IPS-11a (cell line): ENCODE measurements around the gene GLMN.

Experiments used
- H3K4me3 ChIP-seq: one replicate; pipeline ENCODE4 v1.5.1; 2013; ENCODE audit warnings: low read depth, low read length, control low read depth

Gene GLMN

GRCh38 chr1:92298573-92299476 is at the start of gene GLMN, which contains the start of gene RPAP2:
Gene GLMN (minus strand): TSS chr1:92298987. CDS start chr1:92297999, 988 bp downstream.
Gene RPAP2 (plus strand): TSS chr1:92299059. CDS start chr1:92299074, 15 bp downstream.
- H3K4me3 ChIP-seq = peak within 1 kb of the TSS; percentile 91

- H3K4me3 ChIP-seq = no peak overlapping the region
These were observed 48.3 kb upstream of the GLMN start for GRCh38 chr1:92346866-92347640.

GRCh38 chr1:92343061-92343460 is 44.3 kb upstream of the GLMN start:
- no peak overlapping the region for H3K4me3 ChIP-seq

- H3K4me3 ChIP-seq = no peak overlapping the region
These were observed 43.6 kb upstream of the GLMN start for GRCh38 chr1:92342401-92342800.

- H3K4me3 ChIP-seq = no peak overlapping the region
These were observed 41.4 kb upstream of the GLMN start for GRCh38 chr1:92340154-92340553.

- H3K4me3 ChIP-seq = no peak overlapping the region
These were observed 34.9 kb upstream of the GLMN start for GRCh38 chr1:92333668-92334067.

GRCh38 chr1:92329347-92330129 is 30.8 kb upstream of the GLMN start:
- no peak overlapping the region for H3K4me3 ChIP-seq

- no peak overlapping the region for H3K4me3 ChIP-seq
These were observed 29.0 kb upstream of the GLMN start for GRCh38 chr1:92327794-92328193.

- H3K4me3 ChIP-seq = no peak overlapping the region
These were observed 27.9 kb upstream of the GLMN start for GRCh38 chr1:92326681-92327080.

- no peak overlapping the region for H3K4me3 ChIP-seq
These were observed 26.0 kb upstream of the GLMN start for GRCh38 chr1:92324784-92325183.

- no peak overlapping the region for H3K4me3 ChIP-seq
These were observed 25.0 kb upstream of the GLMN start for GRCh38 chr1:92323473-92324453.

- no peak overlapping the region for H3K4me3 ChIP-seq
These were observed 19.2 kb upstream of the GLMN start for GRCh38 chr1:92317836-92318493.

GRCh38 chr1:92315766-92316599 is 17.2 kb upstream of the GLMN start:
- H3K4me3 ChIP-seq = no peak overlapping the region

GRCh38 chr1:92314024-92314423 is 15.2 kb upstream of the GLMN start:
- H3K4me3 ChIP-seq = no peak overlapping the region

GRCh38 chr1:92310185-92310597 is 11.4 kb upstream of the GLMN start:
- no peak overlapping the region for H3K4me3 ChIP-seq

- H3K4me3 ChIP-seq = no peak overlapping the region
These were observed 9.2 kb upstream of the GLMN start for GRCh38 chr1:92307980-92308379.

GRCh38 chr1:92306020-92306419 is 7.2 kb upstream of the GLMN start:
- no peak overlapping the region for H3K4me3 ChIP-seq

GRCh38 chr1:92301021-92301420 is 2.2 kb upstream of the GLMN start:
- no peak overlapping the region for H3K4me3 ChIP-seq
